SU-DHL-6 (cell line): ENCODE results near the gene C1QL4.

Experiments
- H2AFZ ChIP-seq: fragments of 200-600 bp; sonication (generic); 2 replicates; pipeline ENCODE4 v1.6.1; 2014; ENCODE audit warnings: low read depth, mild to moderate bottlenecking, moderate library complexity, mixed read lengths, antibody characterized with exemption, low read length; ENCODE audit not compliant: severe bottlenecking
- H3F3A ChIP-seq: fragments of 200-600 bp; shearing (Covaris generic); 2 replicates; pipeline ENCODE4 v1.6.0; 2016; ENCODE audit warnings: antibody characterized with exemption, mild to moderate bottlenecking; ENCODE audit not compliant: insufficient read depth
- H3K27ac ChIP-seq: fragments of 200-600 bp; sonication (generic); 2 replicates; pipeline ENCODE4 v1.5.1; 2016; ENCODE audit warnings: low read depth, mild to moderate bottlenecking, low read length, moderate library complexity, mixed read lengths
- H3K27me3 ChIP-seq: fragments of 200-600 bp; sonication (generic), shearing (Covaris generic); 2 replicates; pipeline ENCODE4 v1.6.0; 2014; ENCODE audit warnings: mild to moderate bottlenecking, low read length
- H3K36me3 ChIP-seq: fragments of 200-600 bp; sonication (generic); 2 replicates; pipeline ENCODE4 v1.6.1; 2014; ENCODE audit warnings: mild to moderate bottlenecking, low read length, mixed read lengths
- H3K4me2 ChIP-seq: fragments of 300-600, 200-600 bp; shearing (Covaris generic), sonication (generic); 2 replicates; pipeline ENCODE4 v1.6.0; 2014; ENCODE audit warnings: low read length, low read depth, mild to moderate bottlenecking; ENCODE audit not compliant: poor library complexity, severe bottlenecking
- H3K4me3 ChIP-seq: fragments of 200-600 bp; sonication (generic); 2 replicates; pipeline ENCODE4 v1.5.1; 2014; ENCODE audit warnings: antibody characterized with exemption, low read length, mild to moderate bottlenecking, mixed read lengths; ENCODE audit not compliant: insufficient read depth, poor library complexity, severe bottlenecking
- H3K79me2 ChIP-seq: fragments of 200-600 bp; sonication (generic); 2 replicates; pipeline ENCODE4 v1.6.1; 2014; ENCODE audit warnings: mild to moderate bottlenecking, low read length, moderate library complexity; ENCODE audit not compliant: insufficient read depth
- H3K9ac ChIP-seq: fragments of 200-600 bp; sonication (generic); 2 replicates; pipeline ENCODE4 v1.7.0; 2014; ENCODE audit warnings: mild to moderate bottlenecking, low read length
- H3K9me2 ChIP-seq: fragments of 200-600 bp; sonication (generic); replicated peaks from 2 replicates; pipeline ENCODE4 v1.6.1; 2014; ENCODE audit warnings: low read length; ENCODE audit not compliant: insufficient read depth
- H3K9me3 ChIP-seq: fragments of 200-600 bp; sonication (generic); 2 replicates; pipeline ENCODE4 v1.6.1; 2014; ENCODE audit warnings: low read length, mixed read lengths; ENCODE audit not compliant: insufficient read depth
- H4K20me1 ChIP-seq: fragments of 200-600 bp; sonication (generic); 2 replicates; pipeline ENCODE4 v1.6.1; 2014; ENCODE audit warnings: low read depth, mild to moderate bottlenecking, antibody characterized with exemption, low read length, moderate library complexity, mixed read lengths
- CTCF ChIP-seq: fragments of 200-600 bp; sonication (generic); IDR thresholded peaks from one replicate; pipeline ENCODE4 v1.5.1; 2017; ENCODE audit warnings: antibody characterized with exemption, mild to moderate bottlenecking, low read length, moderate library complexity; ENCODE audit not compliant: insufficient read depth, poor library complexity, severe bottlenecking
- EZH2phosphoT487 ChIP-seq: fragments of 200-600 bp; sonication (generic), shearing (Covaris generic); conservative IDR thresholded peaks from 2 replicates; pipeline ENCODE4 v1.6.1; 2018; ENCODE audit warnings: mild to moderate bottlenecking, antibody characterized with exemption, low read length, moderate library complexity, mixed read lengths

Gene C1QL4

GRCh38 chr12:49328816-49329215 lies 8.2 kb downstream of the C1QL4 start:
- no peak overlapping the region for H3K27ac ChIP-seq
- no peaks in the 10 kb centered on the region for H3F3A ChIP-seq
- H2AFZ ChIP-seq: no peak overlapping the region
- H3K36me3 ChIP-seq: no peaks in the 10 kb centered on the region; the same call in none of the 2 replicates
- peaks cover 7% of the 10 kb centered on the region for H3K79me2 ChIP-seq
- H3K9me2 ChIP-seq: no peaks in the 10 kb centered on the region
- no peak overlapping the region for H3K9ac ChIP-seq
- no peak overlapping the region for H3K4me3 ChIP-seq
- no peaks in the 10 kb centered on the region for H4K20me1 ChIP-seq
- no peaks in the 10 kb centered on the region for H3K27me3 ChIP-seq
- no peak overlapping the region for H3K4me2 ChIP-seq
- no peaks in the 10 kb centered on the region for H3K9me3 ChIP-seq
- TF ChIP-seq CTCF (no peak), EZH2phosphoT487 (no peak)

GRCh38 chr12:49327887-49328286 lies 9.1 kb downstream of the C1QL4 start:
- H3K36me3 ChIP-seq: no peaks in the 10 kb centered on the region; the same call in none of the 2 replicates
- H2AFZ ChIP-seq: no peak overlapping the region
- H3K9ac ChIP-seq: no peak overlapping the region
- H3K79me2 ChIP-seq: peaks cover 15% of the 10 kb centered on the region
- no peak overlapping the region for H3K4me2 ChIP-seq
- TF ChIP-seq CTCF: no peak
- no peak for TF ChIP-seq EZH2phosphoT487
- no peaks in the 10 kb centered on the region for H3K9me3 ChIP-seq
- no peaks in the 10 kb centered on the region for H4K20me1 ChIP-seq
- no peaks in the 10 kb centered on the region for H3K27me3 ChIP-seq
- H3K9me2 ChIP-seq: no peaks in the 10 kb centered on the region
- H3K4me3 ChIP-seq: no peak overlapping the region
- no peak overlapping the region for H3K27ac ChIP-seq
- H3F3A ChIP-seq: no peaks in the 10 kb centered on the region

DNA sequence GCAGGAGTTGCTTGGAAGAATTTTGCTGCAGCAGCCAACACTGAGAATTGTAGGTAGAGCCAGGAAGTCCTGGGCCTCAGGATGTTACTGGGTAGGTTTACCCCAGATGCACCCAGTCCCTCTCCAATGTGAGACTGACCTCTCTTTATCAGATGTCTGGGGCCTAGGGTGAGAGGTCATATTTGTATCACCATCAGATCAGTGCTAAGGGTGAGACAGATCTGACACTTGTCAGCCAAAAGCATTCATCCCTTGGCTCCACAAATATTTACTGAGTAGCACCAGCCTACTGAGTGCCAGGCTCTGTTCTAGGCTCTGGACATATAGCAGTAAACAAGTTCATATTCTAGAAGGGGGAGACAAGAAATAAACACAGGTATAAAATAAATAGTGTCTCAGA lies 9.6 kb downstream of the C1QL4 start:
- Histone ChIP-seq H3K27me3 (no peaks in the 10 kb centered on the region), H3K9me3 (no peaks in the 10 kb centered on the region), H3K9ac (no peak overlapping the region), H3K9me2 (no peaks in the 10 kb centered on the region), H3K4me2 (no peak overlapping the region), H2AFZ (no peak overlapping the region), H3K79me2 (peaks cover 15% of the 10 kb centered on the region), H3K4me3 (no peak overlapping the region), H3K27ac (no peak overlapping the region), H3K36me3 (no peaks in the 10 kb centered on the region; the same call in none of the 2 replicates), H3F3A (no peaks in the 10 kb centered on the region), H4K20me1 (no peaks in the 10 kb centered on the region)
- no peak for TF ChIP-seq CTCF
- TF ChIP-seq EZH2phosphoT487: no peak
